GM12878 (cell line): ENCODE results near the gene C1orf53. TPM values are rescaled to one million over a fixed set of nuclear protein-coding genes. Genes with fewer than 3 reads are reported as not detected.

Source experiments
- ATAC-seq: fragments of 200-7000 bp; cut with Tn5 transposase; 3 replicates; pipeline ENCODE4 v1.9.1; 2020; ENCODE audit warnings: mild to moderate bottlenecking, moderate library complexity
- BruUV-seq: library from RNA; stranded (reverse); fragments of 400-500 nt; replicated peaks from 2 replicates; lab custom pipeline; 2021; lab: Mats Ljungman, UMichigan
- CTCF ChIA-PET: fragments of 300-600 bp; sonication (Branson Sonifier 250); formaldehyde crosslinking; extraction: SDS; loops from one replicate; lab custom pipeline; 2021; ENCODE audit warnings: inconsistent platforms; lab: Yijun Ruan, JAX
- POLR2A ChIA-PET: fragments of 350-600 bp; formaldehyde crosslinking; extraction: SDS; loops from one replicate; lab custom pipeline; 2021; ENCODE audit warnings: inconsistent platforms; lab: Charles Lee
- RAD21 ChIA-PET: fragments of 300-600 bp; sonication (Branson Sonifier 250); formaldehyde crosslinking; loops from one replicate; lab custom pipeline; 2023; ENCODE audit warnings: antibody characterized with exemption; ENCODE audit not compliant: unreplicated experiment; lab: Charles Lee
- SMC1A ChIA-PET: fragments of 300-600 bp; sonication (Branson Sonifier 250); formaldehyde crosslinking; loops from one replicate; lab custom pipeline; 2023; ENCODE audit not compliant: unreplicated experiment, uncharacterized antibody; lab: Charles Lee
- DNase-seq: peaks from one replicate; pipeline ENCODE4 v3.0.0-alpha.2; 2011; ENCODE audit warnings: low read depth, low spot score
- FAIRE-seq: peaks from 3 replicates; lab custom pipeline; 2011; peaks lifted over from hg19 to GRCh38; lab: Jason Lieb, UNC
- H2AFZ ChIP-seq: 2 replicates; pipeline ENCODE4 v1.6.0; 2011; ENCODE audit warnings: low read depth, low read length, control low read depth; ENCODE audit not compliant: control insufficient read depth
- H3K27ac ChIP-seq: 2 replicates; pipeline ENCODE4 v1.5.1; 2011; ENCODE audit warnings: control low read depth; ENCODE audit not compliant: control insufficient read depth, insufficient read depth
- H3K27me3 ChIP-seq, 2 experiments: replicated peaks in 1 of 2; 2 replicates each; pipeline versions ENCODE4 v1.6.0 to v1.6.1; 2011; ENCODE audit warnings: low read length in 1 of 2; ENCODE audit not compliant: control insufficient read depth in 2 of 2, insufficient read depth in 2 of 2
- H3K36me3 ChIP-seq, 2 experiments: 2 replicates each; pipeline ENCODE4 v1.5.1; 2011; ENCODE audit warnings: low read length in 1 of 2; ENCODE audit not compliant: control insufficient read depth in 2 of 2, insufficient read depth in 2 of 2
- H3K4me1 ChIP-seq: 2 replicates; pipeline ENCODE4 v1.6.1; 2011; ENCODE audit warnings: mild to moderate bottlenecking, low read length, moderate library complexity, mixed read lengths; ENCODE audit not compliant: control insufficient read depth, insufficient read depth
- H3K4me2 ChIP-seq: 2 replicates; pipeline ENCODE4 v1.6.0; 2011; ENCODE audit warnings: control low read depth; ENCODE audit not compliant: control insufficient read depth, insufficient read depth
- H3K4me3 ChIP-seq: fragments of 200-600 bp; sonication (generic); 2 replicates; pipeline ENCODE4 v1.5.1; 2016
- H3K79me2 ChIP-seq: 2 replicates; pipeline ENCODE4 v1.6.0; 2011; ENCODE audit warnings: low read length; ENCODE audit not compliant: control insufficient read depth, insufficient read depth
- H3K9ac ChIP-seq: 2 replicates; pipeline ENCODE4 v1.8.0; 2011; ENCODE audit warnings: low read length, control low read depth, mixed read lengths; ENCODE audit not compliant: control insufficient read depth, insufficient read depth
- H3K9me3 ChIP-seq: replicated peaks from 3 replicates; pipeline ENCODE4 v1.5.1; 2011; ENCODE audit warnings: mild to moderate bottlenecking, low read length; ENCODE audit not compliant: control insufficient read depth, insufficient read depth
- H4K20me1 ChIP-seq: 2 replicates; pipeline ENCODE4 v1.6.0; 2011; ENCODE audit not compliant: control insufficient read depth, insufficient read depth
- CHD1 ChIP-seq: IDR thresholded peaks from 2 replicates; pipeline ENCODE4 v1.6.1; 2012; ENCODE audit warnings: low read depth, low read length, improper control_type of control experiment
- JUND ChIP-seq: IDR thresholded peaks from 2 replicates; pipeline ENCODE4 v1.6.1; 2012; ENCODE audit warnings: low read depth, mild to moderate bottlenecking, low read length, improper control_type of control experiment, moderate library complexity
- MYB ChIP-seq: fragments of 150-350 bp; IDR thresholded peaks from 2 replicates; pipeline ENCODE4 v1.6.1; 2014; ENCODE audit warnings: mild to moderate bottlenecking, low read depth, low read length, borderline replicate concordance
- NBN ChIP-seq: fragments of 450-650 bp; IDR thresholded peaks from 2 replicates; pipeline ENCODE4 v1.6.1; 2016
- POU2F2 ChIP-seq: IDR thresholded peaks from 3 replicates; pipeline ENCODE4 v1.6.1; 2011; ENCODE audit warnings: low read depth, mild to moderate bottlenecking, low read length, borderline replicate concordance
- RAD51 ChIP-seq: fragments of 450-650 bp; IDR thresholded peaks from 2 replicates; pipeline ENCODE4 v1.6.1; 2016; ENCODE audit warnings: moderate library complexity, mild to moderate bottlenecking, inconsistent platforms
- SPI1 ChIP-seq: IDR thresholded peaks from 2 replicates; pipeline ENCODE4 v1.6.1; 2011; ENCODE audit warnings: low read depth, mild to moderate bottlenecking, low read length, moderate library complexity, borderline replicate concordance; ENCODE audit not compliant: insufficient read depth
- WRNIP1 ChIP-seq: IDR thresholded peaks from 2 replicates; pipeline ENCODE4 v1.6.1; 2011; ENCODE audit warnings: low read depth, low read length, improper control_type of control experiment, borderline replicate concordance
- WGBS: methylation state at CpG from one replicate; pipeline ENCODE4 v1.1.6; 2016; ENCODE audit warnings: low lambda C conversion rate; ENCODE audit not compliant: insufficient replicate concordance, insufficient coverage; ENCODE audit errors: missing lambda C conversion rate; 5-methylcytosine and 5-hydroxymethylcytosine counted together
- in situ Hi-C: fragments of 300-500 bp; cut with MboI; formaldehyde crosslinking; loops from 9 replicates; pipeline ENCODE4 v1.14.3; 2018; ENCODE audit warnings: mixed read lengths
- intact Hi-C: fragments of 100-400 bp; cut with micrococcal nuclease; formaldehyde crosslinking; loops from one replicate; pipeline ENCODE4 v1.14.2; 2022; ENCODE audit not compliant: unreplicated experiment
- polyA plus RNA-seq, 11 experiments: library from polyadenylated mRNA; depleted of rRNA in 4 of 11; unstranded in 6 of 11; stranded (reverse) in 5 of 11; fragments of >200 nt; fragmentation: Nextera tagmentation in 4 of 11; fragmentation: Illumina TruSeq in 1 of 11; extraction: Ambion mirVana in 4 of 11; extraction: Trizol in 1 of 11; gene quantifications; 1 replicate in 1 of 11; 2 replicates in 10 of 11; pipeline versions ENCODE4 v1.2.1 to v1.2.3, GENCODE V29; 2011 to 2016; ENCODE audit warnings: inconsistent platforms in 2 of 11, missing spikeins in 2 of 11, low read depth in 1 of 11
- total RNA-seq, 4 experiments: library from RNA; depleted of rRNA in 3 of 4; stranded (reverse); fragments of >200 nt in 3 of 4; fragmentation: Illumina TruSeq in 1 of 4; extraction: Trizol in 1 of 4; gene quantifications; 2 replicates each; pipeline versions ENCODE4 v1.2.1 to v1.2.3, GENCODE V29; 2013 to 2021
- TF ChIP-seq, protein P1 (sequence below): IDR thresholded peaks from 2 replicates; pipeline ENCODE4 v1.6.1; 2012; ENCODE audit warnings: improper control_type of control experiment, low read depth, low read length; ENCODE audit not compliant: insufficient replicate concordance

C1orf53 gene
- total and polyA plus RNA-seq, 10 of the 15 experiments (the other 5 are each of a cell fraction or from before 2014, with no cell fraction given) = 0.31 to 5.4 (median 0.59) TPM

DNA sequence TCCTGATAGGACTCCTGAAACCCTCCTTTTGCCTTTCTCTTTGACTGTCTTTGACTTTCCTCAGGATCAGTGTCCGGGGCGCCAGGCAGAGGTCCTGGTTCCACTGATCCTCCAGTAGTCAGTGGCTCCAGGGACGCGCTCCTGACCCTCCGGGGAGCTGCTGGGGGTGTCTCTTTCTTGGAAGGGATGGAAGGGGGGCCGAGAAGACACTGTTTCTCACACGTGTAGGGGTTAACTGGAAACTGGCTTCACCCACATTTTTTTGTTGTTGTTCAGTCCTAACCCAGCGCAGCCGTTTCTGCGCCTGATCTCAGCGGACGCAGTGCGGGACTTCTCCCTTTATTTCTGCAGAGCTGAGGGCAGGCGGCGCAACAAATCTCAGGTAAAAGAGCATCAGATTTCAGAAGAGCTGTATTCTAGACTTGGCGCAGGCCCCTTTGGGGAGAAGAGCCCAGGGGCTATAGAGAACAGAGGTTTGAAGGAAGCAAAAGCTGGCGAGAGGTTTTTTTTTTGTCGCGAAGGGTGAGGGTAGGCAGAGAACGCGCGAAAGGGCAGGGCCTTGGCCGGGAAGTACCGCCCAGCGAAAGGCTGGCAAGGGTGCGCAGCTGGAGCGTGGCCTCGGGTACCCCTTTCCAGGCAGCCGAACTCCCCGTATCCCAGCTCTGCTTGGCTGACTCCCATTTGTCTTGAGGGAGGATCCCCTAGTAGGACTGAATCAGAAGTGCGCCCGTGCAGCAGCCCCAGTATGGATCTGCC lies 10.5 kb downstream of the C1orf53 start:
- no peak overlapping the region for H2AFZ ChIP-seq

GRCh38 chr1:197913495-197914276 lies 11.3 kb downstream of the C1orf53 start:
- H3K27me3 ChIP-seq = peaks cover 36 to 60% of the 10 kb centered on the region in 2 experiments
- ChIA-PET SMC1A (no interaction called here), CTCF (interaction anchor here (0.6 to 2.9 kb wide), 5 partner anchors 10 to 392 kb away, joined by 3 to 11 read pairs (median 6); no protein-coding TSS in a partner anchor), RAD21 (no interaction called here), POLR2A (no interaction called here)
- H3K9me3 ChIP-seq = no peaks in the 10 kb centered on the region
- intact Hi-C loops (no loop called here), in situ Hi-C loops (loop anchor here (25.0 kb wide), 1 partner anchor 774 kb away; no protein-coding TSS in a partner anchor)
- H4K20me1 ChIP-seq = no peaks in the 10 kb centered on the region; the same call in 1 of the 2 replicates
- FAIRE-seq = no peak
- H3K36me3 ChIP-seq = no peaks in the 10 kb centered on the region
- no peak for DNase-seq
- H3K9ac ChIP-seq = no peak overlapping the region
- H3K4me2 ChIP-seq = no peak overlapping the region
- 19% methylated on average over 26 of the region's 26 CpGs for WGBS
- H2AFZ ChIP-seq = no peak overlapping the region
- H3K79me2 ChIP-seq = no peaks in the 10 kb centered on the region
- H3K4me1 ChIP-seq = no peaks in the 10 kb centered on the region
- no peak overlapping the region for H3K27ac ChIP-seq
- ATAC-seq = no peak
- H3K4me3 ChIP-seq = no peak overlapping the region
- no TSS peak for BruUV-seq
- TF ChIP-seq MYB (no peak), WRNIP1 (no peak), RAD51 (no peak), CHD1 (no peak), POU2F2 (no peak), SPI1 (no peak), NBN (no peak)
- TF ChIP-seq, protein P1, sequence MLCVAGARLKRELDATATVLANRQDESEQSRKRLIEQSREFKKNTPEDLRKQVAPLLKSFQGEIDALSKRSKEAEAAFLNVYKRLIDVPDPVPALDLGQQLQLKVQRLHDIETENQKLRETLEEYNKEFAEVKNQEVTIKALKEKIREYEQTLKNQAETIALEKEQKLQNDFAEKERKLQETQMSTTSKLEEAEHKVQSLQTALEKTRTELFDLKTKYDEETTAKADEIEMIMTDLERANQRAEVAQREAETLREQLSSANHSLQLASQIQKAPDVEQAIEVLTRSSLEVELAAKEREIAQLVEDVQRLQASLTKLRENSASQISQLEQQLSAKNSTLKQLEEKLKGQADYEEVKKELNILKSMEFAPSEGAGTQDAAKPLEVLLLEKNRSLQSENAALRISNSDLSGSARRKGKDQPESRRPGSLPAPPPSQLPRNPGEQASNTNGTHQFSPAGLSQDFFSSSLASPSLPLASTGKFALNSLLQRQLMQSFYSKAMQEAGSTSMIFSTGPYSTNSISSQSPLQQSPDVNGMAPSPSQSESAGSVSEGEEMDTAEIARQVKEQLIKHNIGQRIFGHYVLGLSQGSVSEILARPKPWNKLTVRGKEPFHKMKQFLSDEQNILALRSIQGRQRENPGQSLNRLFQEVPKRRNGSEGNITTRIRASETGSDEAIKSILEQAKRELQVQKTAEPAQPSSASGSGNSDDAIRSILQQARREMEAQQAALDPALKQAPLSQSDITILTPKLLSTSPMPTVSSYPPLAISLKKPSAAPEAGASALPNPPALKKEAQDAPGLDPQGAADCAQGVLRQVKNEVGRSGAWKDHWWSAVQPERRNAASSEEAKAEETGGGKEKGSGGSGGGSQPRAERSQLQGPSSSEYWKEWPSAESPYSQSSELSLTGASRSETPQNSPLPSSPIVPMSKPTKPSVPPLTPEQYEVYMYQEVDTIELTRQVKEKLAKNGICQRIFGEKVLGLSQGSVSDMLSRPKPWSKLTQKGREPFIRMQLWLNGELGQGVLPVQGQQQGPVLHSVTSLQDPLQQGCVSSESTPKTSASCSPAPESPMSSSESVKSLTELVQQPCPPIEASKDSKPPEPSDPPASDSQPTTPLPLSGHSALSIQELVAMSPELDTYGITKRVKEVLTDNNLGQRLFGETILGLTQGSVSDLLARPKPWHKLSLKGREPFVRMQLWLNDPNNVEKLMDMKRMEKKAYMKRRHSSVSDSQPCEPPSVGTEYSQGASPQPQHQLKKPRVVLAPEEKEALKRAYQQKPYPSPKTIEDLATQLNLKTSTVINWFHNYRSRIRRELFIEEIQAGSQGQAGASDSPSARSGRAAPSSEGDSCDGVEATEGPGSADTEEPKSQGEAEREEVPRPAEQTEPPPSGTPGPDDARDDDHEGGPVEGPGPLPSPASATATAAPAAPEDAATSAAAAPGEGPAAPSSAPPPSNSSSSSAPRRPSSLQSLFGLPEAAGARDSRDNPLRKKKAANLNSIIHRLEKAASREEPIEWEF = no peak

More for the DNA sequence above, 10.5 kb downstream of the C1orf53 start:
- DNase-seq (no peak), ATAC-seq (no peak), FAIRE-seq (no peak)
- H4K20me1 ChIP-seq = no peaks in the 10 kb centered on the region
- in situ Hi-C loops = loop anchor here (25.0 kb wide), 1 partner anchor 774 kb away; no protein-coding TSS in a partner anchor
- no peak overlapping the region for H3K4me2 ChIP-seq
- TF ChIP-seq JUND = no peak
- H3K27me3 ChIP-seq = peaks cover 34 to 60% of the 10 kb centered on the region in 2 experiments
- SMC1A ChIA-PET = no interaction called here
- no peaks in the 10 kb centered on the region for H3K79me2 ChIP-seq
- H3K36me3 ChIP-seq = no peaks in the 10 kb centered on the region
- POLR2A ChIA-PET = no interaction called here
- CTCF ChIA-PET = no interaction called here
- H3K4me1 ChIP-seq = no peaks in the 10 kb centered on the region
- intact Hi-C loops = no loop called here
- RAD21 ChIA-PET = no interaction called here
- no TSS peak for BruUV-seq
- H3K4me3 ChIP-seq = no peak overlapping the region
- H3K9me3 ChIP-seq = no peaks in the 10 kb centered on the region
- no peak overlapping the region for H3K9ac ChIP-seq
- H3K27ac ChIP-seq = no peak overlapping the region
- WGBS = 22% methylated on average over 32 of the region's 32 CpGs
